Esophagus muscularis mucosa (tissue), 4 donors: ENCODE measurements around the gene CREG1.

Source experiments
- CTCF ChIP-seq, 3 experiments: fragments of 200-600 bp in 2 of 3; fragments of 450-650 bp in 1 of 3; sonication (generic) in 2 of 3; IDR thresholded peaks; one replicate each; pipeline ENCODE4 v1.5.1; 2017 to 2019; ENCODE audit warnings: antibody characterized with exemption in 3 of 3, mild to moderate bottlenecking in 2 of 3, moderate library complexity in 1 of 3
- EP300 ChIP-seq: sonication (generic); formaldehyde crosslinking; IDR thresholded peaks from one replicate; pipeline ENCODE4 v1.6.1; 2017; ENCODE audit warnings: antibody characterized with exemption
- POLR2A ChIP-seq: fragments of 450-650 bp; IDR thresholded peaks from one replicate; pipeline ENCODE4 v1.6.1; 2017; ENCODE audit warnings: antibody characterized with exemption, moderate library complexity, mild to moderate bottlenecking, low read depth
- POLR2AphosphoS5 ChIP-seq, 2 donors: sonication (generic); formaldehyde crosslinking; IDR thresholded peaks; one replicate each; pipeline ENCODE4 v1.6.1; 2017; ENCODE audit warnings: antibody characterized with exemption in 2 of 2

GRCh38 chr1:167515461-167515860 is 38.1 kb downstream of the CREG1 start:
- TF ChIP-seq CTCF (IDR thresholded peaks at IDR 0.05) (no peak), POLR2AphosphoS5 (IDR thresholded peaks at IDR 0.05) (no peak), POLR2A (no peak), EP300 (no peak)
